Measurements from ENCODE around the gene TMEM140. TPM values are rescaled to one million over a fixed set of nuclear protein-coding genes. Genes with fewer than 3 reads are reported as not detected.

The TMEM140 gene
- total RNA-seq, 2 experiments from 2014 or later = 6.2 to 7.6 TPM

DNA sequence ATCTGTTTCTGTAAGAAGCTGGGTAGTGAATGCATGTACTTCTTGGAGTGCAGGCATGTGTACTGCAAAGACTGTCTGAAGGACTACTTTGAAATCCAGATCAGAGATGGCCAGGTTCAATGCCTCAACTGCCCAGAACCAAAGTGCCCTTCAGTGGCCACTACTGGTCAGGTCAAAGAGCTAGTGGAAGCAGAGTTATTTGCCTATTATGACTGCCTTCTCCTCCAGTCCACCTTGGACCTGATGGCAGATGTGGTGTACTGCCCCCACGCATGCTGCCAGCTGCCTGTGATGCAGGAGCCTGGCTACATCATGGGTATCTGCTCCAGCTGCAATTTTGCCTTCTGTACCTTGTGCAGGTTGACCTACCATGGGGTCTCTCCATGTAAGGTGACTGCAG lies 18.9 kb upstream of the TMEM140 start:
- Mint-ChIP-seq H3K27me3 (no peaks in the 10 kb centered on the region), H3K4me3 (no peak overlapping the region), H3K27ac (no peak overlapping the region), H3K9me3 (peaks cover 13% of the 10 kb centered on the region), H3K36me3 (ENCODE audit: low read depth) (peaks cover 5% of the 10 kb centered on the region), H3K4me1 (ENCODE audit: low read depth) (no peaks in the 10 kb centered on the region)
- DNase-seq (no peak), ATAC-seq (no peak)
- TF ChIP-seq, protein P1, sequence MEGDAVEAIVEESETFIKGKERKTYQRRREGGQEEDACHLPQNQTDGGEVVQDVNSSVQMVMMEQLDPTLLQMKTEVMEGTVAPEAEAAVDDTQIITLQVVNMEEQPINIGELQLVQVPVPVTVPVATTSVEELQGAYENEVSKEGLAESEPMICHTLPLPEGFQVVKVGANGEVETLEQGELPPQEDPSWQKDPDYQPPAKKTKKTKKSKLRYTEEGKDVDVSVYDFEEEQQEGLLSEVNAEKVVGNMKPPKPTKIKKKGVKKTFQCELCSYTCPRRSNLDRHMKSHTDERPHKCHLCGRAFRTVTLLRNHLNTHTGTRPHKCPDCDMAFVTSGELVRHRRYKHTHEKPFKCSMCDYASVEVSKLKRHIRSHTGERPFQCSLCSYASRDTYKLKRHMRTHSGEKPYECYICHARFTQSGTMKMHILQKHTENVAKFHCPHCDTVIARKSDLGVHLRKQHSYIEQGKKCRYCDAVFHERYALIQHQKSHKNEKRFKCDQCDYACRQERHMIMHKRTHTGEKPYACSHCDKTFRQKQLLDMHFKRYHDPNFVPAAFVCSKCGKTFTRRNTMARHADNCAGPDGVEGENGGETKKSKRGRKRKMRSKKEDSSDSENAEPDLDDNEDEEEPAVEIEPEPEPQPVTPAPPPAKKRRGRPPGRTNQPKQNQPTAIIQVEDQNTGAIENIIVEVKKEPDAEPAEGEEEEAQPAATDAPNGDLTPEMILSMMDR (IDR thresholded peaks at IDR 0.05) = no peak
- intact Hi-C loops (cut with micrococcal nuclease) = no loop called here
- CTCF ChIA-PET = interaction anchor here (1.0 to 1.6 kb wide), 3 partner anchors 13 to 143 kb away, joined by 3 to 5 read pairs (median 3); partner anchors contain the start of gene AGBL3
- POLR2A ChIA-PET = no interaction called here

DNA sequence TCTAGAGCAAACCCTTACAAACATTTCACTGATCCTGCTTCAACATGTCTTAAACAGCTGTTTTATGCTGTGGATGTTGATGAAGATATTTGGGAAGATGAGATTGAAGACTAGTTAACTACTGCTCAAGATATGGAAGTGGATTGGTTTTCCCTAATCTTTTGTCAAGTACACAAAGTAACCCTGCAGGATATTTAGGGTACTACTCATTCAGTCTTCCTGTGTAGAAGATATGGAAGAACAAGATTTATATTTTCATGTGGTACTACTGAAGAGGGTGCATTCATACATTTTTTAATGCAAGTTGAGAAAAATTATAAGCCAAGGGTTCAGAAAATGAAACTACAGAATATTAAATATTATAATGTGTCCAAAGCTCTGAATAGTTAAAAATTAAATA lies 18.3 kb upstream of the TMEM140 start:
- POLR2A ChIA-PET = no interaction called here

DNA sequence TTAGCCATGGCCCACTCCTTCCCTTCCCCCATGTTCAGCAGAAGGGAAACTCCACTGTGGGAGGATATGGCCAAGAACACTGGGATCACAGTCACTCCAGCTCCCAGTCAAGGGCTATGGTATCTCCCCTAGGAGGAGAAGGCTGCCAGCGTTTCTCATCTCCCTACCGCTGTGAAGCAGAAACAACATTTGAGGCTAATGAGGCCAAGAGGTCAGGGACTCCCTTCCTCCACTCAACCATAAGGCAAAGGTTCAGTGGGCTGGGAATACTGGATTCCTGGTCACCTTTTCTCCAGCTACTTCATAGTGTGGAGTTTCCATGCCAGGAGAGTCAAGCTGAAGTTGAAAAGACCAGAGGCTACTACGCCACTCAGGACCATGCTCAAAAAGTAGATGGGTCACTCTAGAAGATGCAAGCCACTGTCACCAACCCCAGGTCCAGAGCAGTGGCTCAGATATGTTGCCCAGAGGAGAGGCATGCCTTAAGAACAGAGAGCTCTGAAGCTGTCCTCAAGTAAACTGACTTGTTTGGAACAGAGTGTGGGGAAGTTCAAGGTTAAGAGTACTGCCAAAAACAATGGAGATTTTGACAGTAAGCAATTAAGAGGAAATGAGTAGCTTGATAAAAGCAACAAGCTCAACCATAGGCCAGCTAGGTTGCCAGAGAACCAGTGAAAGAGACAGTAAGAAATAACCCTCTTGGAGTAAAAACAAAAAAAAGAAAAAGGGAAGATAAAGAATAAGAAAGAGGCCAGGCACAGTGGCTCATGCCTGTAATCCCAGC lies 3.8 kb upstream of the TMEM140 start:
- CTCF ChIA-PET = interaction anchor here (1.3 kb wide), 1 partner anchor 189 kb away, joined by 3 read pairs; no protein-coding TSS in a partner anchor
- DNase-seq = no peak
- TF ChIP-seq, protein P1 (IDR thresholded peaks at IDR 0.05) = no peak
- ATAC-seq = no peak
- H3K27me3 Mint-ChIP-seq = no peaks in the 10 kb centered on the region
- POLR2A ChIA-PET = interaction anchor here (9.5 kb wide), 1 partner anchor 22 kb away, joined by 204 read pairs; the partner anchor contains the start of gene CYREN
- no peak overlapping the region for H3K4me3 Mint-ChIP-seq
- intact Hi-C loops (cut with micrococcal nuclease) = no loop called here
- peaks cover 2% of the 10 kb centered on the region for H3K9me3 Mint-ChIP-seq
- H3K4me1 Mint-ChIP-seq (ENCODE audit: low read depth) = peaks cover 30% of the 10 kb centered on the region
- peaks cover 3% of the 10 kb centered on the region for H3K36me3 Mint-ChIP-seq (ENCODE audit: low read depth)
- H3K27ac Mint-ChIP-seq = peak overlapping the region; percentile 17

More for the DNA sequence above, 18.3 kb upstream of the TMEM140 start:
- CTCF ChIA-PET = interaction anchor here (1.2 to 1.6 kb wide), 2 partner anchors 142 to 143 kb away, joined by 3 to 5 read pairs; partner anchors contain the start of gene AGBL3
- H3K27ac Mint-ChIP-seq = no peak overlapping the region
- TF ChIP-seq, protein P1 (IDR thresholded peaks at IDR 0.05) = no peak
- ATAC-seq = no peak
- no peak overlapping the region for H3K4me3 Mint-ChIP-seq
- DNase-seq = no peak
- H3K9me3 Mint-ChIP-seq = peaks cover 13% of the 10 kb centered on the region
- no peaks in the 10 kb centered on the region for H3K27me3 Mint-ChIP-seq
- H3K4me1 Mint-ChIP-seq (ENCODE audit: low read depth) = no peaks in the 10 kb centered on the region
- intact Hi-C loops (cut with micrococcal nuclease) = no loop called here
- H3K36me3 Mint-ChIP-seq (ENCODE audit: low read depth) = peaks cover 5% of the 10 kb centered on the region

DNA sequence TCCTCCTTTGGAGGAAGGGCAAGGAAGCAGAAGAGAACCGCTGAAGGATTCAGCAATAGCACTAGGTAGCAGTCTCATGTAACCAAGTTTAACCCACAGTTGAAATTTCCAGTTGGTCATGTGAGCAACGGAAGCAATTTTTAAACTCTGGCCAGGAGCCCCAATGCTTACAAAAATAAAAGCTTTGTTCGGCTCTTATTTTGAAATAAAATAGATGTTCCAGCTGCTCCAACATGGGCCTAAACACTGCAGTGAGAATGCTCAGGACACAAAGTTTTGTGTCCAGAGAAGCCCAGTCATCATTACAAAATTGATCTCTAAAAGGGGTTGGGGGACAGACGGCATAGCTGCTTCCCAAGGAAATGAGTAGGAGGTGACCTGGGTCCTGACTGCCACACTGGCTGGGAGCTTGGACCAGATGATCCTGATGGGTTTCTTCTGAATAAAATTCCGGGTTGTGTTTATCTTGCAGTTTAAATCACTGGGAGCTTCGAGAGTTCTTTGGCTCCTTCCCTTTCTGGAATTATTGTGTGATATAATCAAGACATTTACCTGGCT lies 452 bp upstream of the TMEM140 start:
- TF ChIP-seq, protein P1 (IDR thresholded peaks at IDR 0.05) = no peak
- intact Hi-C loops (cut with micrococcal nuclease) = loop anchor here (5.0 kb wide), 1 partner anchor 160 kb away; the partner anchor contains the start of gene AGBL3
- CTCF ChIA-PET = interaction anchor here (1.0 to 4.6 kb wide), 8 partner anchors 12 to 160 kb away, joined by 3 to 44 read pairs (median 4); partner anchors contain the start of genes AGBL3, CYREN and WDR91
- no peaks in the 10 kb centered on the region for H3K27me3 Mint-ChIP-seq
- peak overlapping the region; percentile 90 for H3K27ac Mint-ChIP-seq
- DNase-seq = no peak
- H3K36me3 Mint-ChIP-seq (ENCODE audit: low read depth) = peaks cover 25% of the 10 kb centered on the region
- POLR2A ChIA-PET = interaction anchor here (0.6 to 9.5 kb wide), 9 partner anchors 9 to 415 kb away, joined by 3 to 204 read pairs (median 4); partner anchors contain the start of genes AGBL3 and CYREN
- peaks cover 57% of the 10 kb centered on the region for H3K4me1 Mint-ChIP-seq (ENCODE audit: low read depth)
- peak overlapping the region; percentile 80 for H3K4me3 Mint-ChIP-seq
- peak; percentile 15 for ATAC-seq
- no peaks in the 10 kb centered on the region for H3K9me3 Mint-ChIP-seq
